Fibroblast of villous mesenchyme (primary cell): ENCODE results near the gene CDHR1. TPM values are rescaled to one million over a fixed set of nuclear protein-coding genes. Genes with fewer than 3 reads are reported as not detected.
A peak's percentile ranks its signal among the peaks of the same experiment; 100 is the strongest.

ENCODE experiments used
- DNase-seq: peaks from one replicate; pipeline ENCODE4 v3.0.0-alpha.2; 2010; ENCODE audit warnings: low read depth
- H3K4me3 ChIP-seq: 2 replicates; pipeline ENCODE4 v1.5.1; 2011; ENCODE audit warnings: low read depth, mild to moderate bottlenecking, low read length
- total RNA-seq: library from RNA; depleted of rRNA; stranded (reverse); fragments of >200 nt; gene quantifications from 2 replicates; pipeline ENCODE4 v1.2.3, GENCODE V29; 2012
- TF ChIP-seq, protein P1 (sequence below): IDR thresholded peaks from 2 replicates; pipeline ENCODE4 v1.5.1; 2012; ENCODE audit warnings: low read depth, mild to moderate bottlenecking, low read length; ENCODE audit not compliant: insufficient read depth

CDHR1 gene
- total RNA-seq, 1 donor = 0.43 TPM

GRCh38 chr10:84191106-84191505 lies 3.2 kb upstream of the CDHR1 start:
- no peak overlapping the region for H3K4me3 ChIP-seq
- DNase-seq = no peak
- TF ChIP-seq, protein P1, sequence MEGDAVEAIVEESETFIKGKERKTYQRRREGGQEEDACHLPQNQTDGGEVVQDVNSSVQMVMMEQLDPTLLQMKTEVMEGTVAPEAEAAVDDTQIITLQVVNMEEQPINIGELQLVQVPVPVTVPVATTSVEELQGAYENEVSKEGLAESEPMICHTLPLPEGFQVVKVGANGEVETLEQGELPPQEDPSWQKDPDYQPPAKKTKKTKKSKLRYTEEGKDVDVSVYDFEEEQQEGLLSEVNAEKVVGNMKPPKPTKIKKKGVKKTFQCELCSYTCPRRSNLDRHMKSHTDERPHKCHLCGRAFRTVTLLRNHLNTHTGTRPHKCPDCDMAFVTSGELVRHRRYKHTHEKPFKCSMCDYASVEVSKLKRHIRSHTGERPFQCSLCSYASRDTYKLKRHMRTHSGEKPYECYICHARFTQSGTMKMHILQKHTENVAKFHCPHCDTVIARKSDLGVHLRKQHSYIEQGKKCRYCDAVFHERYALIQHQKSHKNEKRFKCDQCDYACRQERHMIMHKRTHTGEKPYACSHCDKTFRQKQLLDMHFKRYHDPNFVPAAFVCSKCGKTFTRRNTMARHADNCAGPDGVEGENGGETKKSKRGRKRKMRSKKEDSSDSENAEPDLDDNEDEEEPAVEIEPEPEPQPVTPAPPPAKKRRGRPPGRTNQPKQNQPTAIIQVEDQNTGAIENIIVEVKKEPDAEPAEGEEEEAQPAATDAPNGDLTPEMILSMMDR = no peak

GRCh38 chr10:84193327-84193726 lies 1.0 kb upstream of the CDHR1 start:
- H3K4me3 ChIP-seq = no peak overlapping the region
- TF ChIP-seq, protein P1 = no peak
- no peak for DNase-seq

GRCh38 chr10:84193846-84194423 lies 402 bp upstream of the CDHR1 start:
- peak overlapping the region; percentile 21 for H3K4me3 ChIP-seq
- peak; percentile 3 for DNase-seq

GRCh38 chr10:84195044-84195830 lies 900 bp downstream of the CDHR1 start:
- no peak overlapping the region for H3K4me3 ChIP-seq
- DNase-seq = no peak

More at GRCh38 chr10:84193846-84194423, 402 bp upstream of the CDHR1 start:
- TF ChIP-seq, protein P1 = no peak

GRCh38 chr10:84196083-84196482 lies 1.7 kb downstream of the CDHR1 start:
- TF ChIP-seq, protein P1 = no peak
- no peak overlapping the region for H3K4me3 ChIP-seq
- DNase-seq = no peak

More at GRCh38 chr10:84195044-84195830, 900 bp downstream of the CDHR1 start:
- TF ChIP-seq, protein P1 = no peak

- H3K4me3 ChIP-seq = no peak overlapping the region
- no peak for DNase-seq
- TF ChIP-seq, protein P1 = no peak
Measured at GRCh38 chr10:84196941-84197340, 2.6 kb downstream of the CDHR1 start.
